ENCODE measurements around the gene PRKCZ. TPM values are rescaled to one million over a fixed set of nuclear protein-coding genes. Genes with fewer than 3 reads are reported as not detected.
"Not testable (repeated sequence)": the region's sequence is repeated elsewhere in the genome, so short reads cannot be mapped to it uniquely, and the experiment has no call there.

Gene PRKCZ
- total RNA-seq, 1 donor, result 2.6 TPM

- no peak for TF ChIP-seq CTCF (IDR thresholded peaks at IDR 0.05; ENCODE audit: insufficient read depth, low read depth, low read length)
- DNase-seq (ENCODE audit: low read depth), result no peak
- H3K4me3 ChIP-seq (ENCODE audit: low read depth, low read length), result no peak overlapping the region
These were observed 96.8 kb downstream of the PRKCZ start for GRCh38 chr1:2146836-2147517.

GRCh38 chr1:2147869-2148268, 97.7 kb downstream of the PRKCZ start:
- H3K4me3 ChIP-seq (ENCODE audit: low read depth, low read length); DNase-seq (ENCODE audit: low read depth): not testable (repeated sequence)

GRCh38 chr1:2148691-2149090, 98.5 kb downstream of the PRKCZ start:
- no peak overlapping the region for H3K4me3 ChIP-seq (ENCODE audit: low read depth, low read length)
- no peak for TF ChIP-seq CTCF (IDR thresholded peaks at IDR 0.05; ENCODE audit: insufficient read depth, low read depth, low read length)

GRCh38 chr1:2150801-2151200, 100.6 kb downstream of the PRKCZ start:
- H3K4me3 ChIP-seq (ENCODE audit: low read depth, low read length), result no peak overlapping the region
- no peak for DNase-seq (ENCODE audit: low read depth)
- TF ChIP-seq CTCF (IDR thresholded peaks at IDR 0.05; ENCODE audit: insufficient read depth, low read depth, low read length), result no peak

More at GRCh38 chr1:2148691-2149090, 98.5 kb downstream of the PRKCZ start:
- DNase-seq (ENCODE audit: low read depth), result no peak

GRCh38 chr1:2151252-2151651, 101.0 kb downstream of the PRKCZ start:
- no peak overlapping the region for H3K4me3 ChIP-seq (ENCODE audit: low read depth, low read length)
- peak; percentile 86 for DNase-seq (ENCODE audit: low read depth)
- no peak for TF ChIP-seq CTCF (IDR thresholded peaks at IDR 0.05; ENCODE audit: insufficient read depth, low read depth, low read length)

- no peak overlapping the region for H3K4me3 ChIP-seq (ENCODE audit: low read depth, low read length)
- no peak for TF ChIP-seq CTCF (IDR thresholded peaks at IDR 0.05; ENCODE audit: insufficient read depth, low read depth, low read length)
- peak; percentile 13 for DNase-seq (ENCODE audit: low read depth)
These were observed 101.7 kb downstream of the PRKCZ start for GRCh38 chr1:2151911-2152310.

GRCh38 chr1:2152954-2153353, 102.7 kb downstream of the PRKCZ start:
- TF ChIP-seq CTCF (IDR thresholded peaks at IDR 0.05; ENCODE audit: insufficient read depth, low read depth, low read length), result no peak
- no peak for DNase-seq (ENCODE audit: low read depth)
- no peak overlapping the region for H3K4me3 ChIP-seq (ENCODE audit: low read depth, low read length)

Data from fibroblast of villous mesenchyme (primary cell).